Activated naive CD4-positive, alpha-beta T cell (primary cell): Measurements from ENCODE around the gene KIAA0232.

ENCODE experiments used
- DNase-seq, 4 experiments: peaks; one replicate each; lab custom pipeline; 2025; lab: John Stamatoyannopoulos, UW

KIAA0232 gene

GRCh38 chr4:6851431-6851830, 68.9 kb downstream of the KIAA0232 start:
- DNase-seq: no peak

GRCh38 chr4:6851962-6852361, 69.4 kb downstream of the KIAA0232 start:
- no peak for DNase-seq

- no peak for DNase-seq
These were observed 70.1 kb downstream of the KIAA0232 start for GRCh38 chr4:6852582-6852981.

GRCh38 chr4:6854098-6854744, 71.7 kb downstream of the KIAA0232 start:
- DNase-seq: no peak

GRCh38 chr4:6855692-6856297, 73.3 kb downstream of the KIAA0232 start:
- no peak for DNase-seq

- DNase-seq: no peak
These were observed 73.9 kb downstream of the KIAA0232 start for GRCh38 chr4:6856391-6856790.

- DNase-seq: no peak
These were observed 74.7 kb downstream of the KIAA0232 start for GRCh38 chr4:6857009-6857882.

- no peak for DNase-seq
These were observed 76.5 kb downstream of the KIAA0232 start for GRCh38 chr4:6858997-6859396.

- DNase-seq: no peak
These were observed 77.0 kb downstream of the KIAA0232 start for GRCh38 chr4:6859543-6859942.

GRCh38 chr4:6868386-6868785, 85.9 kb downstream of the KIAA0232 start:
- DNase-seq: no peak

GRCh38 chr4:6869944-6870343, 87.4 kb downstream of the KIAA0232 start:
- no peak for DNase-seq

GRCh38 chr4:6873291-6873690, 90.8 kb downstream of the KIAA0232 start:
- no peak for DNase-seq

- DNase-seq: peak; percentile 44 to 82 (median 72)
These were observed 91.4 kb downstream of the KIAA0232 start for GRCh38 chr4:6873792-6874461.

GRCh38 chr4:6874981-6875380, 92.5 kb downstream of the KIAA0232 start:
- no peak for DNase-seq

GRCh38 chr4:6875431-6875831, 92.9 kb downstream of the KIAA0232 start:
- DNase-seq: no peak

GRCh38 chr4:6876440-6876839, 93.9 kb downstream of the KIAA0232 start:
- DNase-seq: no peak

- no peak for DNase-seq
These were observed 94.5 kb downstream of the KIAA0232 start for GRCh38 chr4:6877067-6877466.

- DNase-seq: no peak
These were observed 96.0 kb downstream of the KIAA0232 start for GRCh38 chr4:6878451-6879059.

GRCh38 chr4:6880691-6881090, 98.2 kb downstream of the KIAA0232 start:
- no peak for DNase-seq

GRCh38 chr4:6881908-6882307, 99.4 kb downstream of the KIAA0232 start:
- DNase-seq: no peak

- DNase-seq: no peak
These were observed 101.9 kb downstream of the KIAA0232 start for GRCh38 chr4:6884341-6884870.
